SU-DHL-6 (cell line): ENCODE data around the gene ATXN2.

ENCODE experiments used
- CTCF ChIP-seq: fragments of 200-600 bp; sonication (generic); IDR thresholded peaks from one replicate; pipeline ENCODE4 v1.5.1; 2017; ENCODE audit warnings: antibody characterized with exemption, mild to moderate bottlenecking, low read length, moderate library complexity; ENCODE audit not compliant: insufficient read depth, poor library complexity, severe bottlenecking
- EZH2phosphoT487 ChIP-seq: fragments of 200-600 bp; sonication (generic), shearing (Covaris generic); conservative IDR thresholded peaks from 2 replicates; pipeline ENCODE4 v1.6.1; 2018; ENCODE audit warnings: mild to moderate bottlenecking, antibody characterized with exemption, low read length, moderate library complexity, mixed read lengths

- TF ChIP-seq CTCF = no peak
- no peak for TF ChIP-seq EZH2phosphoT487
These were observed 194.6 kb downstream of the ATXN2 start for GRCh38 chr12:111404362-111405148.
